Measurements from ENCODE around the gene NAGLU. TPM values are rescaled to one million over a fixed set of nuclear protein-coding genes. Genes with fewer than 3 reads are reported as not detected.

NAGLU gene
- total RNA-seq, 1 experiment from 2014 or later, result 30.6 TPM

- DNase-seq (ENCODE audit: low read depth), result peak; percentile 28
Observed at GRCh38 chr17:42563543-42563942, 27.5 kb downstream of the NAGLU start.

GRCh38 chr17:42563950-42564349, 27.9 kb downstream of the NAGLU start:
- DNase-seq (ENCODE audit: low read depth), result no peak

GRCh38 chr17:42564815-42565522, 28.9 kb downstream of the NAGLU start:
- DNase-seq (ENCODE audit: low read depth), result no peak

GRCh38 chr17:42565523-42566214, 29.6 kb downstream of the NAGLU start:
- no peak for DNase-seq (ENCODE audit: low read depth)

- DNase-seq (ENCODE audit: low read depth), result no peak
Observed at GRCh38 chr17:42566215-42566882, 30.3 kb downstream of the NAGLU start.

GRCh38 chr17:42566883-42567573, 31.0 kb downstream of the NAGLU start, which contains the start of gene MLX:
MLX (plus strand) TSS chr17:42567100; CDS start chr17:42567125, 25 bp downstream.
- peak; percentile 84 for DNase-seq (ENCODE audit: low read depth)

- DNase-seq (ENCODE audit: low read depth), result no peak
Observed at GRCh38 chr17:42568341-42569111, 32.5 kb downstream of the NAGLU start.

GRCh38 chr17:42571435-42572225, 35.6 kb downstream of the NAGLU start:
- DNase-seq (ENCODE audit: low read depth), result no peak

GRCh38 chr17:42573095-42573494, 37.1 kb downstream of the NAGLU start:
- DNase-seq (ENCODE audit: low read depth), result no peak

GRCh38 chr17:42574463-42574862, 38.4 kb downstream of the NAGLU start:
- DNase-seq (ENCODE audit: low read depth), result no peak

- no peak for DNase-seq (ENCODE audit: low read depth)
Observed at GRCh38 chr17:42577140-42577531, 41.1 kb downstream of the NAGLU start.

GRCh38 chr17:42577532-42578281, 41.7 kb downstream of the NAGLU start, which contains the start of gene PSMC3IP:
PSMC3IP (minus strand) TSS chr17:42577729; CDS start chr17:42577686, 43 bp downstream.
- peak; percentile 94 for DNase-seq (ENCODE audit: low read depth)

- DNase-seq (ENCODE audit: low read depth), result peak; percentile 75
Observed at GRCh38 chr17:42578282-42578869, 42.3 kb downstream of the NAGLU start.

GRCh38 chr17:42579794-42580551, 43.9 kb downstream of the NAGLU start:
- no peak for DNase-seq (ENCODE audit: low read depth)

- DNase-seq (ENCODE audit: low read depth), result no peak
Observed at GRCh38 chr17:42581744-42582270, 45.8 kb downstream of the NAGLU start.

GRCh38 chr17:42584880-42585279, 48.8 kb downstream of the NAGLU start:
- DNase-seq (ENCODE audit: low read depth), result no peak

GRCh38 chr17:42585353-42585752, 49.3 kb downstream of the NAGLU start:
- DNase-seq (ENCODE audit: low read depth), result no peak
